Activated T-cell treated with anti-CD3 and anti-CD28 coated beads, Interleukin-2, amount 50 U/mL, for 72 hours (primary cell): Measurements from ENCODE around the gene SARNP. TPM values are rescaled to one million over a fixed set of nuclear protein-coding genes. Genes with fewer than 3 reads are reported as not detected.
"Not testable (repeated sequence)": the region's sequence is repeated elsewhere in the genome, so short reads cannot be mapped to it uniquely, and the experiment has no call there.

ENCODE experiments used
- ATAC-seq, 2 donors: fragments of 150-1000 bp; cut with Tn5 transposase; replicated peaks in 1 of 2; 2 replicates each; pipeline ENCODE4 v1.10.0; 2021; ENCODE audit warnings: moderate library complexity in 2 of 2, mild to moderate bottlenecking in 1 of 2
- DNase-seq, 2 donors: peaks; one replicate each; pipeline ENCODE4 v3.0.0; 2021 to 2022; ENCODE audit warnings: mixed read lengths in 1 of 2
- H3K27ac Mint-ChIP-seq: one replicate; pipeline ENCODE4 v1.8.0; 2022; ENCODE audit warnings: mild to moderate bottlenecking, moderate library complexity, mixed read lengths
- H3K27me3 Mint-ChIP-seq: one replicate; pipeline ENCODE4 v1.8.0; 2022; ENCODE audit warnings: low read depth, mixed read lengths
- H3K36me3 Mint-ChIP-seq, 2 donors: one replicate each; pipeline ENCODE4 v1.8.0; 2022; ENCODE audit warnings: mixed read lengths in 2 of 2, mild to moderate bottlenecking in 1 of 2; ENCODE audit not compliant: insufficient read depth in 2 of 2
- H3K4me1 Mint-ChIP-seq: one replicate; pipeline ENCODE4 v1.8.0; 2022; ENCODE audit warnings: low read depth, mixed read lengths
- H3K4me3 Mint-ChIP-seq, 2 donors: one replicate each; pipeline ENCODE4 v1.8.0; 2022; ENCODE audit warnings: mild to moderate bottlenecking in 2 of 2, mixed read lengths in 2 of 2, moderate library complexity in 2 of 2
- H3K9me3 Mint-ChIP-seq, 2 donors: one replicate each; pipeline ENCODE4 v1.8.0; 2022; ENCODE audit warnings: mixed read lengths in 2 of 2
- total RNA-seq, 2 donors: library from RNA; stranded (reverse); gene quantifications; one replicate each; pipeline ENCODE4 v1.2.3, GENCODE V29; 2022

The SARNP gene
- total RNA-seq: 100 to 1,000 TPM; 106 to 127 TPM

- DNase-seq (peak; percentile 94 to 98), ATAC-seq (peak; percentile 96 to 97)
- Mint-ChIP-seq H3K27me3 (no peaks in the 10 kb centered on the region), H3K27ac (no peak within 1 kb of the TSS), H3K4me1 (peaks cover 46% of the 10 kb centered on the region), H3K9me3 (no peaks in the 10 kb centered on the region), H3K4me3 (no peak within 1 kb of the TSS), H3K36me3 (peaks cover 9 to 17% of the 10 kb centered on the region in 2 donors)
Observed at GRCh38 chr12:55817345-55818139, at the start of gene SARNP, which contains the start of gene ORMDL2. SARNP (minus strand) TSS chr12:55817724; CDS start chr12:55817701, 23 bp downstream. ORMDL2 (plus strand) TSS chr12:55818041; CDS start chr12:55819000, 959 bp downstream.

DNA sequence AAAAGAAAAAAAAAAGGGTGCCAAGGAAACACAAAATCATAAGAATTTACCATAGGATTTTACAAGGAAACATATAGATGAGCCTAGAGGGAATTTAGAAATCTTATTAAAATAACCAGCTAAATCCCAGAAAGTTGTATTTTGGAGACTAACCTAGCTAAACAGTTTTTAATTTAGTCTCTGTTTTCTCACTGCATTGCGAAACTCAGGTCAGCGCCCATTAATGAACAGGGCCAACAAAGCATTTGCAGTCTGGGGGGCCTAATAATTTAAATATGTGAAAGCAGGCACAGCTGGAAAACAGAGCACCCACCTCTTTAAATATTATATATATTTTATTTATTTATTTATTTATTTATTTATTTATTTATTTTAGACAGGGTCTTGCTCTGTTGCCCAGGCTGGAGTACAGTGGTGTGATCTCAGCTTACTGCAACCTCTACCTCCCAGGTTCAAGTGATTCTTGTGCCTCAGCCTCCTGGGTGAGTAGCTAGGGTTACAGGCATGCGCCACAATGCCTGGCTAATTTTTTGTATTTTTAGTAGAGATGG, 49.0 kb upstream of the SARNP start:
- H3K27me3 Mint-ChIP-seq, H3K27ac Mint-ChIP-seq, H3K36me3 Mint-ChIP-seq, DNase-seq, H3K4me1 Mint-ChIP-seq, H3K9me3 Mint-ChIP-seq, H3K4me3 Mint-ChIP-seq, ATAC-seq: not testable (repeated sequence)

DNA sequence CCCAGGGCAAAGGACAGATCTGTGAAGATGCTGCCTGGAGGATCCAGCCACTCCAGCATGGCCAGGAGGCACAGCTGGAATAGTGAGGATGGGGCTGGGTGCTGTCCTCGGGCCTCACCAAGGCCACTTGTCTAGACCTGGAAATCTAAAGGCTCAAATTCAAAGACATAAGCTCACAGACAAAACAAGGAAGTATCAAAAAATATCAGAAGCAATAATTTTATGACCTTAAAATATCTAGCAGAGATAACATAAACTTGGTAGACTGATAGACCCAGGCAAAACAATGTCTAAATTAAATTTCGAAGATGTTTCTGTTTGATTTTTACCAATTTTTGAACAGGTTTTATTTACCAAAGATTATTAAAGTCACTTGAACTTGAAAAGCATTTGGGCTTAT, 47.8 kb upstream of the SARNP start:
- ATAC-seq (no peak), DNase-seq (no peak)
- Mint-ChIP-seq H3K36me3 (peaks cover 0 to 2% of the 10 kb centered on the region in 2 donors), H3K4me3 (no peak overlapping the region), H3K9me3 (peaks cover 3 to 4% of the 10 kb centered on the region in 2 donors), H3K4me1 (no peaks in the 10 kb centered on the region), H3K27me3 (no peaks in the 10 kb centered on the region), H3K27ac (no peak overlapping the region)

- not testable (repeated sequence) for ATAC-seq, H3K27ac Mint-ChIP-seq, H3K4me1 Mint-ChIP-seq, H3K36me3 Mint-ChIP-seq, DNase-seq, H3K9me3 Mint-ChIP-seq, H3K4me3 Mint-ChIP-seq, H3K27me3 Mint-ChIP-seq
Observed at GRCh38 chr12:55862931-55863330, 45.4 kb upstream of the SARNP start.

DNA sequence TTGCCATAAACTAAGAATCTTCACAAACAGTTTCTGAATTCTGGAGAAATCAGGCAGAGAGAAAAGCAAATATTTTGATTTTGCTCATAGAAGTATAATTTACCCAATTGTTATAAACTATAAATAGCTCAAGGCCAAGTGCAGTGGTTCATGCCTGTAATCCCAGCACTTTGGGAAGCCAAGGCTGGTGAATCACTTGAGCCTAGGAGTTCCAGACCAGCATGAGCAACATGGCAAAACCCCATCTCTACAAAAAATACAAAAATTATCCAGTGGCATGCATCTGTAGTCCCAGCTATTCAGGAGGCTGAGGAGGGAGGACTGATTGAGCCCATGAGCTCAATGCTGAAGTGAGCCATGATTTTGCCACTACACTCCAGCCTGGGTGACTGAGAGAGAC, 44.8 kb upstream of the SARNP start:
- Mint-ChIP-seq H3K4me1 (no peaks in the 10 kb centered on the region), H3K36me3 (peaks cover 0 to 2% of the 10 kb centered on the region in 2 donors), H3K9me3 (peaks cover 3 to 4% of the 10 kb centered on the region in 2 donors), H3K27me3 (no peaks in the 10 kb centered on the region), H3K4me3 (no peak overlapping the region), H3K27ac (no peak overlapping the region)
- DNase-seq (no peak), ATAC-seq (no peak)

DNA sequence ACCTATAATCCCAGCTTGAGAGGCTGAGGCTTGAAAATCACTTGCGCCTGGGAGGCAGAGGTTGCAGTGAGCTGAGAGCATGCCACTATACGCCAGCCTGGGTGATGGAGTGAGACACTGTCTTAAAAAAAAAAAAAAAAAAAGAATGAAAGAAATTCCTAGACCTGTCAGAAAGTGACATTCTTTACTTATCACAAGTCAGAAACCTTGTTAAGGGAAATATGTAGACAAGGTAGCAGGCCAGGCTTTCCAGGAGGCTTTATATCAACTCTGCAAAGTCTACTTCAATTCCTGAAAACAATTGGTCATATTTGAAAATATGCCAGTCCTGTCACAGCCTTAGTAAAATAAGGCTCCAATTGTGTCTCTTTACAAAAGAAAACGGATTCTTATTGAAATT, 44.3 kb upstream of the SARNP start:
- no peak for ATAC-seq
- Mint-ChIP-seq H3K4me3 (no peak overlapping the region), H3K36me3 (peaks cover 0 to 2% of the 10 kb centered on the region in 2 donors), H3K27ac (no peak overlapping the region), H3K9me3 (peaks cover 3 to 4% of the 10 kb centered on the region in 2 donors), H3K4me1 (no peaks in the 10 kb centered on the region), H3K27me3 (no peaks in the 10 kb centered on the region)
- DNase-seq: no peak

- H3K27ac Mint-ChIP-seq: no peak overlapping the region
- peaks cover 3 to 4% of the 10 kb centered on the region in 2 donors for H3K9me3 Mint-ChIP-seq
- H3K36me3 Mint-ChIP-seq: peaks cover 0 to 2% of the 10 kb centered on the region in 2 donors
- H3K27me3 Mint-ChIP-seq: no peaks in the 10 kb centered on the region
- no peak for ATAC-seq
- no peaks in the 10 kb centered on the region for H3K4me1 Mint-ChIP-seq
- DNase-seq: no peak
- no peak overlapping the region for H3K4me3 Mint-ChIP-seq
Observed at GRCh38 chr12:55861396-55861795, 43.9 kb upstream of the SARNP start.

- DNase-seq (no peak), ATAC-seq (no peak)
- Mint-ChIP-seq H3K27me3 (no peaks in the 10 kb centered on the region), H3K9me3 (no peaks in the 10 kb centered on the region), H3K4me3 (no peak overlapping the region), H3K4me1 (peaks cover 6% of the 10 kb centered on the region), H3K36me3 (no peaks in the 10 kb centered on the region), H3K27ac (no peak overlapping the region)
Observed at GRCh38 chr12:55852740-55853139, 35.2 kb upstream of the SARNP start.

GRCh38 chr12:55850893-55851292, 33.4 kb upstream of the SARNP start:
- Mint-ChIP-seq H3K27me3 (no peaks in the 10 kb centered on the region), H3K27ac (no peak overlapping the region), H3K4me3 (no peak overlapping the region), H3K4me1 (peaks cover 18% of the 10 kb centered on the region), H3K36me3 (no peaks in the 10 kb centered on the region), H3K9me3 (no peaks in the 10 kb centered on the region)
- ATAC-seq (no peak), DNase-seq (no peak)

- Mint-ChIP-seq H3K27ac (no peak overlapping the region), H3K4me1 (peaks cover 18% of the 10 kb centered on the region), H3K36me3 (no peaks in the 10 kb centered on the region), H3K27me3 (no peaks in the 10 kb centered on the region), H3K4me3 (no peak overlapping the region), H3K9me3 (no peaks in the 10 kb centered on the region)
- DNase-seq (no peak), ATAC-seq (no peak)
Observed at GRCh38 chr12:55850401-55850800, 32.9 kb upstream of the SARNP start.

DNA sequence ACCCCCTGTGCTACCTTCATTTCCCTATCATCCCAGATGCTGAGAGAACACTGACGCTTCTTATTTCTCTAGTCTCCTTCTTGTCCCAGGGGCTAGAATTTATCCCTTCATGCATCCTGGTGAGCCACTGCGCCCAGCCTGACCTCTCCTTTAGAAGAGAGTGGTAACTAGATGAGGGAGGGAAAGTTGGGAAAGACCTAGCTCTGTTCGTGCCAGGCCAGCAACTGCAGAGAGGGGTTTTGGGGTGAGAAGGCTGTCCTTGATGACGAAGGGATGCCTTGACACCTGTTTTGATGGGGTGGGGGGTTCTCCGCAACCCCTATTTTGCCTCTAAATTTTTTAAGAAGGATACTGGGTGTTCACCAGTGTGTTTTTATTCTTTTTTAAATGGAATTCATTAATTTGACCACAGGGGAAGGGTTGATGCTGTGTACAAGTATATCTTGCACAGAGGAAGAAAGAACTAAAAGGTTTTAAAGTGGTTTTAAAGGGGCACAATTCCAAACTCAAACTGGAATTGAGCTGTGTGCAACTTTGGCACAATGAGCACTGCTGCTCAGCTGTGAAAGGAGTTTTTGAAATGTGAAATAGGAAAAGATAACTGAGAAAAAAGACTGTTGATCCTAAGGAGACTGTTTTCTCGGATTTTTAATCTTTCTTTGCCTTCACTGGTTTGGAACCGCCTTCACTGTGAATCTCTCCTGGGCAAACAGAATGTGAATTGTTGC, 32.3 kb upstream of the SARNP start:
- H3K9me3 Mint-ChIP-seq: no peaks in the 10 kb centered on the region
- no peaks in the 10 kb centered on the region for H3K27me3 Mint-ChIP-seq
- H3K4me1 Mint-ChIP-seq: peaks cover 18% of the 10 kb centered on the region
- H3K36me3 Mint-ChIP-seq: no peaks in the 10 kb centered on the region
- H3K4me3 Mint-ChIP-seq: no peak overlapping the region
- H3K27ac Mint-ChIP-seq: no peak overlapping the region
- ATAC-seq (no peak), DNase-seq (no peak)

DNA sequence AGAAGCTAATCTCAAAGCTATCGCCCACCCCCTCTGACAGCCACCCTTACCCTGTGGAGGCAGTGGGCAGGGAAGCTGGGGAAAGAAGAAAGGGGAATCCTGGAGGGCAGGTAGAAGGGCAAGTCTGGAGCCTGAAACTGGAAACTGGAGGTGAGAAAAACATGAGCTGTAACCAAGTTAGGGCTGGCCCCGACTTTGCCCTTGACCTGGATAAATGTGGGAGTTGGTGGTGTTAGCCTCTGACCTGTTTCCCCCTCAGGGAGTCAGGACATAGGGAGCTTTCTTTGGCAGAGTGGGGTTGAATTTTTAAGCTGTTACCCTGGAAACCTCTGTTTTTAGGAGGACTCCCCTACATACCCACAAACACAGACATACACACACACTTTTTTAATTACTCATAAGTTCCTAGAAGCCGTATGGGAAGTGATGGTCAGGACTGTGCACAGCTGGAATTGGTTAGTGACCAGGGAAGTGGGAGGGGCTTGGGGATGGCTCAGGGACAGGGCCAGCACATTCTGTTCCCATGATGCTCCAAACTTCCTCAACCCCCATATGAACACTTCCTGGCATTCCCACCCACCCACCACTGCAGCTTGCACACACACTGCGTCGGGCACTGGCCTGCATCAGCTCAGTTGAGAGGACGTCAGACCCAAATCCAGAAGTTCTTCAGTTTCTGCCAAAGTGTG, 30.2 kb upstream of the SARNP start:
- DNase-seq (peak in 1 of 2 donors; percentile 22), ATAC-seq (peak; percentile 73 to 83)
- peaks cover 18% of the 10 kb centered on the region for H3K4me1 Mint-ChIP-seq
- H3K9me3 Mint-ChIP-seq: no peaks in the 10 kb centered on the region
- peak overlapping the region; percentile 58 to 59 for H3K4me3 Mint-ChIP-seq
- H3K27ac Mint-ChIP-seq: peak overlapping the region; percentile 83
- H3K36me3 Mint-ChIP-seq: no peaks in the 10 kb centered on the region
- no peaks in the 10 kb centered on the region for H3K27me3 Mint-ChIP-seq

DNA sequence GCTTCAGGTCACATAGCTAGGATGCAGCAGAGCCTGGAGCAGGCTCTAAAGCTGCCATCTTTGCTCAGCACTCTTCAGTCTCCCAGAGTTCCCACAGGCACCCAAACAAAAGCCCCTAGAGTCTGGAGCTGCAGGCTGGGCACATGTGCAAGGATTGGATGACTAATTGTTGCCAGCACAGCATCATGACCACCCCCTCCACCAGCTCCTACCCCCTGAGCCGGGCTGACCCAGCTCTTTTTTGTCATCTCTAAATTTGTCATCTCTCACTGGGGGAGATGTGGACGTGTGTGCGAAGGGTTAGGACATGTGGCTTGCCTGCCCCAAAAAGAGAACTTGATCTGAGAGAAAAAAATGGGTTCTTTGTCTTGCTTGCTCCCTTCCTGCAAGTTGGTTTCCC, 29.5 kb upstream of the SARNP start:
- peak; percentile 78 to 84 for ATAC-seq
- H3K36me3 Mint-ChIP-seq: no peaks in the 10 kb centered on the region
- peak; percentile 46 to 50 for DNase-seq
- peak overlapping the region; percentile 83 for H3K27ac Mint-ChIP-seq
- peaks cover 18% of the 10 kb centered on the region for H3K4me1 Mint-ChIP-seq
- H3K4me3 Mint-ChIP-seq: peak overlapping the region; percentile 10 to 59
- H3K27me3 Mint-ChIP-seq: no peaks in the 10 kb centered on the region
- H3K9me3 Mint-ChIP-seq: no peaks in the 10 kb centered on the region
